SU-DHL-6 (cell line): Measurements from ENCODE around the gene CPNE5.

ENCODE experiments used
- H2AFZ ChIP-seq: fragments of 200-600 bp; sonication (generic); 2 replicates; pipeline ENCODE4 v1.6.1; 2014; ENCODE audit warnings: low read depth, mild to moderate bottlenecking, moderate library complexity, mixed read lengths, antibody characterized with exemption, low read length; ENCODE audit not compliant: severe bottlenecking
- H3F3A ChIP-seq: fragments of 200-600 bp; shearing (Covaris generic); 2 replicates; pipeline ENCODE4 v1.6.0; 2016; ENCODE audit warnings: antibody characterized with exemption, mild to moderate bottlenecking; ENCODE audit not compliant: insufficient read depth
- H3K27ac ChIP-seq: fragments of 200-600 bp; sonication (generic); 2 replicates; pipeline ENCODE4 v1.5.1; 2016; ENCODE audit warnings: low read depth, mild to moderate bottlenecking, low read length, moderate library complexity, mixed read lengths
- H3K27me3 ChIP-seq: fragments of 200-600 bp; sonication (generic), shearing (Covaris generic); 2 replicates; pipeline ENCODE4 v1.6.0; 2014; ENCODE audit warnings: mild to moderate bottlenecking, low read length
- H3K36me3 ChIP-seq: fragments of 200-600 bp; sonication (generic); 2 replicates; pipeline ENCODE4 v1.6.1; 2014; ENCODE audit warnings: mild to moderate bottlenecking, low read length, mixed read lengths
- H3K4me2 ChIP-seq: fragments of 300-600, 200-600 bp; shearing (Covaris generic), sonication (generic); 2 replicates; pipeline ENCODE4 v1.6.0; 2014; ENCODE audit warnings: low read length, low read depth, mild to moderate bottlenecking; ENCODE audit not compliant: poor library complexity, severe bottlenecking
- H3K4me3 ChIP-seq: fragments of 200-600 bp; sonication (generic); 2 replicates; pipeline ENCODE4 v1.5.1; 2014; ENCODE audit warnings: antibody characterized with exemption, low read length, mild to moderate bottlenecking, mixed read lengths; ENCODE audit not compliant: insufficient read depth, poor library complexity, severe bottlenecking
- H3K79me2 ChIP-seq: fragments of 200-600 bp; sonication (generic); 2 replicates; pipeline ENCODE4 v1.6.1; 2014; ENCODE audit warnings: mild to moderate bottlenecking, low read length, moderate library complexity; ENCODE audit not compliant: insufficient read depth
- H3K9ac ChIP-seq: fragments of 200-600 bp; sonication (generic); 2 replicates; pipeline ENCODE4 v1.7.0; 2014; ENCODE audit warnings: mild to moderate bottlenecking, low read length
- H3K9me2 ChIP-seq: fragments of 200-600 bp; sonication (generic); replicated peaks from 2 replicates; pipeline ENCODE4 v1.6.1; 2014; ENCODE audit warnings: low read length; ENCODE audit not compliant: insufficient read depth
- H3K9me3 ChIP-seq: fragments of 200-600 bp; sonication (generic); 2 replicates; pipeline ENCODE4 v1.6.1; 2014; ENCODE audit warnings: low read length, mixed read lengths; ENCODE audit not compliant: insufficient read depth
- H4K20me1 ChIP-seq: fragments of 200-600 bp; sonication (generic); 2 replicates; pipeline ENCODE4 v1.6.1; 2014; ENCODE audit warnings: low read depth, mild to moderate bottlenecking, antibody characterized with exemption, low read length, moderate library complexity, mixed read lengths
- EZH2phosphoT487 ChIP-seq: fragments of 200-600 bp; sonication (generic), shearing (Covaris generic); conservative IDR thresholded peaks from 2 replicates; pipeline ENCODE4 v1.6.1; 2018; ENCODE audit warnings: mild to moderate bottlenecking, antibody characterized with exemption, low read length, moderate library complexity, mixed read lengths
- TF ChIP-seq, protein P1 (sequence below): fragments of 200-600 bp; sonication (generic); IDR thresholded peaks from one replicate; pipeline ENCODE4 v1.5.1; 2017; ENCODE audit warnings: antibody characterized with exemption, mild to moderate bottlenecking, low read length, moderate library complexity; ENCODE audit not compliant: insufficient read depth, poor library complexity, severe bottlenecking

Gene CPNE5

DNA sequence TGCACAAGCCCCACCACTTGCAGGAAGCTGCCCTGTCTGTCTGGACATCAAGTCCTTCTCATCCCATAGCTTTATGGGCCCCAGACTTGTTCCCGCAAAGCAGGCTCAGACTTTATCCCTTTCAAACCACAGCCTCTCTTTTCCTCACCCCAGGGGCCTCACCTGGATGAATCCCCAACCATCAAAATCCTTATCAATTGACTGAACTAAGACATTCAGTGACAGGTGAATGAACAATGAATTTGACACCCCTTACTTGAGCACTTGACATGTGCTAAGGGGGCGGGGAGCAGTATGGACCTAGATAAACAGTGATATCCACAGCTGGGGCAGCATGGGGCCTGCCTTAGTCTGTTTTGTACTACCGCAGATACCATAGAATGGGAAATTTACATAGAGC lies 136.6 kb downstream of the CPNE5 start:
- Histone ChIP-seq H3K9me2 (no peaks in the 10 kb centered on the region), H3K9me3 (no peaks in the 10 kb centered on the region), H3F3A (no peaks in the 10 kb centered on the region), H3K36me3 (no peaks in the 10 kb centered on the region), H3K27ac (no peak overlapping the region), H3K9ac (no peak overlapping the region), H4K20me1 (no peaks in the 10 kb centered on the region), H3K4me3 (no peak overlapping the region), H3K79me2 (no peaks in the 10 kb centered on the region), H2AFZ (no peak overlapping the region), H3K4me2 (no peak overlapping the region), H3K27me3 (no peaks in the 10 kb centered on the region)
- TF ChIP-seq EZH2phosphoT487, result no peak
- TF ChIP-seq, protein P1, sequence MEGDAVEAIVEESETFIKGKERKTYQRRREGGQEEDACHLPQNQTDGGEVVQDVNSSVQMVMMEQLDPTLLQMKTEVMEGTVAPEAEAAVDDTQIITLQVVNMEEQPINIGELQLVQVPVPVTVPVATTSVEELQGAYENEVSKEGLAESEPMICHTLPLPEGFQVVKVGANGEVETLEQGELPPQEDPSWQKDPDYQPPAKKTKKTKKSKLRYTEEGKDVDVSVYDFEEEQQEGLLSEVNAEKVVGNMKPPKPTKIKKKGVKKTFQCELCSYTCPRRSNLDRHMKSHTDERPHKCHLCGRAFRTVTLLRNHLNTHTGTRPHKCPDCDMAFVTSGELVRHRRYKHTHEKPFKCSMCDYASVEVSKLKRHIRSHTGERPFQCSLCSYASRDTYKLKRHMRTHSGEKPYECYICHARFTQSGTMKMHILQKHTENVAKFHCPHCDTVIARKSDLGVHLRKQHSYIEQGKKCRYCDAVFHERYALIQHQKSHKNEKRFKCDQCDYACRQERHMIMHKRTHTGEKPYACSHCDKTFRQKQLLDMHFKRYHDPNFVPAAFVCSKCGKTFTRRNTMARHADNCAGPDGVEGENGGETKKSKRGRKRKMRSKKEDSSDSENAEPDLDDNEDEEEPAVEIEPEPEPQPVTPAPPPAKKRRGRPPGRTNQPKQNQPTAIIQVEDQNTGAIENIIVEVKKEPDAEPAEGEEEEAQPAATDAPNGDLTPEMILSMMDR, result no peak

DNA sequence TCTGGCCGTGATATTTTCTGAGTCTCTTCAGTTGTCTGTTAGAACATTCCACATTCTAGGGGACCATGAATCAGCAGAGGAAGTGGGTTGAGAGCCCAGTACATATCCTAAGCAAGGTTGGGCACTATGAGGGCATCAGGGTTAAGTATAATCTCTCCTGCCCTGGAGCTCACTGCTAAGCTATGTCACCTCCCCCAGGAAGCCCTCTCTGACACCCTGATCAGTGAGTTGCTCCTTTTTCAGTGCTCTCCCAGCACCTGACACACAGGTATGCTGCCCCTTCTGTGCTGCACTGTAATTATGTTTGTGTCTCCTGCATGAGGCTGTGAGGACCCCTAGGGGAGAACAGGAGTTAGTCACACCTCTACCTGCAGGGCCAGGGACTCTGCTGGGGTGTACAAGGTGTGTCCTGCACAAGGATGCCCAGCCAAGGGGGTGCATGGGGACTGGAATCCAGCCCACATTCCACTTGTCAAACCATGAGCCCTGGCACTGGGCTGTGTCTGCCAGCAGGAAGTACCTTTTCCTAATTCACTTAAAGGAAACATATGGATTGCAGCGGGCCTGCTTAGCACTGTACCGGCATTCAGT lies 137.7 kb downstream of the CPNE5 start:
- no peak for TF ChIP-seq EZH2phosphoT487
- TF ChIP-seq, protein P1, result no peak
- no peaks in the 10 kb centered on the region for H3K79me2 ChIP-seq
- H3K9me3 ChIP-seq, result no peaks in the 10 kb centered on the region
- H3K27me3 ChIP-seq, result no peaks in the 10 kb centered on the region
- no peak overlapping the region for H3K27ac ChIP-seq
- no peaks in the 10 kb centered on the region for H3K9me2 ChIP-seq
- no peaks in the 10 kb centered on the region for H3F3A ChIP-seq
- H3K36me3 ChIP-seq, result no peaks in the 10 kb centered on the region
- no peak overlapping the region for H3K9ac ChIP-seq
- no peak overlapping the region for H2AFZ ChIP-seq
- no peak overlapping the region for H3K4me3 ChIP-seq
- H3K4me2 ChIP-seq, result no peak overlapping the region
- H4K20me1 ChIP-seq, result no peaks in the 10 kb centered on the region

DNA sequence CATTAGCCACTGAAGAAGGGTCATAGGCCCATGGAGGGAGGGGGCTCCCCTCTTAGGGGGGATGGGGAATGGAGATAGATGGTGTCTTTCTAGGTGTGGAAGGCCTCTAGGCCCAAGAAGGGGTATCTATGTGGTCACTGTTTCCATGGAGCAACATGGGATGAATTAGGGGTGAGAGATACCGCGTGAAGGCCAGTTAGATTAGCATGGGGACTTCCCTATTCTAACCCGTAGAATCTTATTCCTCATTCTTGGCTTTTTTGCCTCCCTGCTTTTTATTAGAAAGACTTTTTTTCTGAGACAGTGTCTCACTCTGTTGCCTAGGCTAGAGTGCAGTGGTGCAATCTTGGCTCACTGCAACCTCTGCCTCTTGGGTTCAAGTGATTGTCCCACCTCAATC lies 138.4 kb downstream of the CPNE5 start:
- no peaks in the 10 kb centered on the region for H3K79me2 ChIP-seq
- H3K36me3 ChIP-seq, result no peaks in the 10 kb centered on the region

More for the DNA sequence above, 138.4 kb downstream of the CPNE5 start:
- Histone ChIP-seq H3K27me3 (no peaks in the 10 kb centered on the region), H3K27ac (no peak overlapping the region), H3K9ac (no peak overlapping the region), H3F3A (no peaks in the 10 kb centered on the region), H4K20me1 (no peaks in the 10 kb centered on the region), H3K9me2 (no peaks in the 10 kb centered on the region), H3K9me3 (no peaks in the 10 kb centered on the region), H2AFZ (no peak overlapping the region), H3K4me3 (no peak overlapping the region), H3K4me2 (no peak overlapping the region)
- no peak for TF ChIP-seq EZH2phosphoT487
- TF ChIP-seq, protein P1, result no peak
